Keratinocyte (primary cell): ENCODE results near the gene DEPP1.

Experiments
- EZH2 ChIP-seq: IDR thresholded peaks from one replicate; pipeline ENCODE4 v1.6.1; 2012; ENCODE audit warnings: inconsistent platforms, mild to moderate bottlenecking, low read length, moderate library complexity
- TF ChIP-seq, protein P1 (sequence below), 3 experiments: IDR thresholded peaks in 1 of 3; conservative IDR thresholded peaks in 1 of 3; optimal IDR thresholded peaks in 1 of 3; 2 replicates in 2 of 3; 3 replicates in 1 of 3; pipeline versions ENCODE3 to v1.5.1; 2011; ENCODE audit warnings: low read length in 3 of 3, mild to moderate bottlenecking in 3 of 3, moderate library complexity in 2 of 3, control low read depth in 1 of 3, inconsistent platforms in 1 of 3; ENCODE audit not compliant: insufficient read depth in 2 of 3; ENCODE audit errors: extremely low read depth in 1 of 3

DNA sequence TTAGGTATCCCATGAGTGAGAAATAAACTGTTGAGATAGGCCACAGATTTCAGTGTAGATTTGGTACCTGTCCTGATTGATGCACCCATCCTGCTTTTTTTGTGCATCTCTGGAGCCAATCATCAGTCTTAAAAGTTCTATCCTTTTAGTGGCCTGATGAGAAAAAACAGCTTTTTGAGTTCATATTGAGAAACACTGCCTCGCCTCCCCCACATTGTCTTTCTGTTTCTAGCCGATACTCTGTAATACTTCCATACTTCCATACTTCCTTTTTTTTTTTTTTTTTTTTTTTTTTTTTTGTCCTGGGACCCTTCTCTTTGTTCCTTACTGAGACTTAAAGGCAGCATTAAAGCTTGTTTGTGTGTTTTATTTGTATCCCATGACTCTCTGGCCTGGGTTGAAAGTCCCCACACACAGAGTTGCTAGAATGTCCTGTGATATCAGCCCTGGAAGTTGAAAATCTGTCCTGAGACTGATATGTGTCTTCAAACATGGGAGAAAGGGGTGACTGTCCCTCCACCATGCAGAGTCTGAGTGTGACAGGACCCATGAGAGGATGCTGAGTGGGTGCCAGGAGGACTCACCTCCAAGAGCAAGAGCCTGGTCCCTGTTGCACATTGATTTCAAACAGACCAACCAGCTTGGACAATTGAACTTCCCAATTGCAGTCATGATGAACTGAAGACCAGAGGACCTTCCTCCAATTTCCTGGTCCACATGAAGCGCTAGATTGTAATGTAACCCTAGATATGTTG lies 27.8 kb upstream of the DEPP1 start:
- TF ChIP-seq, protein P1, sequence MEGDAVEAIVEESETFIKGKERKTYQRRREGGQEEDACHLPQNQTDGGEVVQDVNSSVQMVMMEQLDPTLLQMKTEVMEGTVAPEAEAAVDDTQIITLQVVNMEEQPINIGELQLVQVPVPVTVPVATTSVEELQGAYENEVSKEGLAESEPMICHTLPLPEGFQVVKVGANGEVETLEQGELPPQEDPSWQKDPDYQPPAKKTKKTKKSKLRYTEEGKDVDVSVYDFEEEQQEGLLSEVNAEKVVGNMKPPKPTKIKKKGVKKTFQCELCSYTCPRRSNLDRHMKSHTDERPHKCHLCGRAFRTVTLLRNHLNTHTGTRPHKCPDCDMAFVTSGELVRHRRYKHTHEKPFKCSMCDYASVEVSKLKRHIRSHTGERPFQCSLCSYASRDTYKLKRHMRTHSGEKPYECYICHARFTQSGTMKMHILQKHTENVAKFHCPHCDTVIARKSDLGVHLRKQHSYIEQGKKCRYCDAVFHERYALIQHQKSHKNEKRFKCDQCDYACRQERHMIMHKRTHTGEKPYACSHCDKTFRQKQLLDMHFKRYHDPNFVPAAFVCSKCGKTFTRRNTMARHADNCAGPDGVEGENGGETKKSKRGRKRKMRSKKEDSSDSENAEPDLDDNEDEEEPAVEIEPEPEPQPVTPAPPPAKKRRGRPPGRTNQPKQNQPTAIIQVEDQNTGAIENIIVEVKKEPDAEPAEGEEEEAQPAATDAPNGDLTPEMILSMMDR (optimal IDR thresholded peaks at IDR 0.05 in 1 of 3, IDR thresholded peaks at IDR 0.05 in 1 of 3, conservative IDR thresholded peaks at IDR 0.05 in 1 of 3; ENCODE audit: extremely low read depth in 1 of 3, insufficient read depth in 2 of 3, low read length in 3 of 3) = no peak
- no peak for TF ChIP-seq EZH2
